ENCODE measurements around the gene JUP. TPM values are rescaled to one million over a fixed set of nuclear protein-coding genes. Genes with fewer than 3 reads are reported as not detected.
A peak's percentile ranks its signal among the peaks of the same experiment; 100 is the strongest.

Gene JUP
- total and polyA plus RNA-seq, 2 of the 13 experiments (the other 11 are each of a cell fraction or from before 2014, with no cell fraction given) = 12.1 to 20.6 TPM

DNA sequence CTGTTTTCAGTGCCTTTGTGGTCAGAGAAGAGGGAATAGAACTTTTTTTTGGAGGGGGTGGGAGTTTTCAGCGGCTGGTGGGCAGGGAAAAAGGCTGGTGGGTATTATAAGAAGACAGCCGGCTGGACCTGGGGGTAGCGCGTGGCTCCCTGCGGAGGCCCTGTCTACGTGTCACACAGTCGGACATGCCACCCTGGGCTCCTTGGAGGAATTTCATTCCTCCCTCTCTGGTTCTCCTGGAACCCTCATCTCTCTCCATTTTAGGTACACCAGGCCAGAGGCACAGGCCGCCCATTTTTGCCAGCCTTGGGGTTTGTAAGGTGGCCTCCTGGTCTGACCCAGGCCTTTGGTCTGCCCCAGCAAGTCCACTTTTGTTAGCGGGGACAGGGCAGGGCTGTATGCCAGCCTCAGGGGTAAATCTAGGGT, 27.2 kb upstream of the JUP start (continued):
- TF ChIP-seq, protein P1, sequence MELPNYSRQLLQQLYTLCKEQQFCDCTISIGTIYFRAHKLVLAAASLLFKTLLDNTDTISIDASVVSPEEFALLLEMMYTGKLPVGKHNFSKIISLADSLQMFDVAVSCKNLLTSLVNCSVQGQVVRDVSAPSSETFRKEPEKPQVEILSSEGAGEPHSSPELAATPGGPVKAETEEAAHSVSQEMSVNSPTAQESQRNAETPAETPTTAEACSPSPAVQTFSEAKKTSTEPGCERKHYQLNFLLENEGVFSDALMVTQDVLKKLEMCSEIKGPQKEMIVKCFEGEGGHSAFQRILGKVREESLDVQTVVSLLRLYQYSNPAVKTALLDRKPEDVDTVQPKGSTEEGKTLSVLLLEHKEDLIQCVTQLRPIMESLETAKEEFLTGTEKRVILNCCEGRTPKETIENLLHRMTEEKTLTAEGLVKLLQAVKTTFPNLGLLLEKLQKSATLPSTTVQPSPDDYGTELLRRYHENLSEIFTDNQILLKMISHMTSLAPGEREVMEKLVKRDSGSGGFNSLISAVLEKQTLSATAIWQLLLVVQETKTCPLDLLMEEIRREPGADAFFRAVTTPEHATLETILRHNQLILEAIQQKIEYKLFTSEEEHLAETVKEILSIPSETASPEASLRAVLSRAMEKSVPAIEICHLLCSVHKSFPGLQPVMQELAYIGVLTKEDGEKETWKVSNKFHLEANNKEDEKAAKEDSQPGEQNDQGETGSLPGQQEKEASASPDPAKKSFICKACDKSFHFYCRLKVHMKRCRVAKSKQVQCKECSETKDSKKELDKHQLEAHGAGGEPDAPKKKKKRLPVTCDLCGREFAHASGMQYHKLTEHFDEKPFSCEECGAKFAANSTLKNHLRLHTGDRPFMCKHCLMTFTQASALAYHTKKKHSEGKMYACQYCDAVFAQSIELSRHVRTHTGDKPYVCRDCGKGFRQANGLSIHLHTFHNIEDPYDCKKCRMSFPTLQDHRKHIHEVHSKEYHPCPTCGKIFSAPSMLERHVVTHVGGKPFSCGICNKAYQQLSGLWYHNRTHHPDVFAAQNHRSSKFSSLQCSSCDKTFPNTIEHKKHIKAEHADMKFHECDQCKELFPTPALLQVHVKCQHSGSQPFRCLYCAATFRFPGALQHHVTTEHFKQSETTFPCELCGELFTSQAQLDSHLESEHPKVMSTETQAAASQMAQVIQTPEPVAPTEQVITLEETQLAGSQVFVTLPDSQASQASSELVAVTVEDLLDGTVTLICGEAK (IDR thresholded peaks at IDR 0.05) = no peak
- TF ChIP-seq, protein P1 (CRISPR knock-in tag; IDR thresholded peaks at IDR 0.05) = no peak
- TF ChIP-seq, protein P2, sequence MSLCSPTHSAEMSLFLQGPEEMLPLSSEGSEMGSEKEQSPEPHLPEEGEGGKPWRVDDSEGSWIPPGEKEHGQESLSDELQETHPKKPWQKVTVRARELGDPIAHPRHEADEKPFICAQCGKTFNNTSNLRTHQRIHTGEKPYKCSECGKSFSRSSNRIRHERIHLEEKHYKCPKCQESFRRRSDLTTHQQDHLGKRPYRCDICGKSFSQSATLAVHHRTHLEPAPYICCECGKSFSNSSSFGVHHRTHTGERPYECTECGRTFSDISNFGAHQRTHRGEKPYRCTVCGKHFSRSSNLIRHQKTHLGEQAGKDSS (CRISPR knock-in tag; IDR thresholded peaks at IDR 0.05; ENCODE audit: borderline replicate concordance, low read depth) = 0 out of 2 replicates have a peak, but pooled peaks have one; percentile 20
- TF ChIP-seq ZNF749 (CRISPR knock-in tag; IDR thresholded peaks at IDR 0.05; ENCODE audit: borderline replicate concordance) = no peak
- TF ChIP-seq, protein P3, sequence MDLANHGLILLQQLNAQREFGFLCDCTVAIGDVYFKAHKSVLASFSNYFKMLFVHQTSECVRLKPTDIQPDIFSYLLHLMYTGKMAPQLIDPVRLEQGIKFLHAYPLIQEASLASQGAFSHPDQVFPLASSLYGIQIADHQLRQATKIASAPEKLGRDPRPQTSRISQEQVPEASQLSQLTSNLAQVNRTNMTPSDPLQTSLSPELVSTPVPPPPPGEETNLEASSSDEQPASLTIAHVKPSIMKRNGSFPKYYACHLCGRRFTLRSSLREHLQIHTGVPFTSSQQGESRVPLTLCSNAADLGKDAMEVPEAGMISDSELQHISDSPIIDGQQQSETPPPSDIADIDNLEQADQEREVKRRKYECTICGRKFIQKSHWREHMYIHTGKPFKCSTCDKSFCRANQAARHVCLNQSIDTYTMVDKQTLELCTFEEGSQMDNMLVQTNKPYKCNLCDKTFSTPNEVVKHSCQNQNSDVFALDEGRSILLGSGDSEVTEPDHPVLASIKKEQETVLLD (CRISPR knock-in tag; IDR thresholded peaks at IDR 0.05; ENCODE audit: low read depth) = no peak
- TF ChIP-seq ZFP36L1 (CRISPR knock-in tag; IDR thresholded peaks at IDR 0.05) = 0 out of 2 replicates have a peak, but pooled peaks have one; percentile 20
- no peak for TF ChIP-seq ZNF354B (CRISPR knock-in tag; IDR thresholded peaks at IDR 0.05)
- TF ChIP-seq RXRB (CRISPR knock-in tag; IDR thresholded peaks at IDR 0.05; ENCODE audit: borderline replicate concordance) = 0 out of 2 replicates have a peak, but pooled peaks have one; percentile 10
- TF ChIP-seq ZNF142 (CRISPR knock-in tag; IDR thresholded peaks at IDR 0.05) = peak; percentile 53; the same call in 1 of the 2 replicates
